Measurements from ENCODE around the gene STOML1.

STOML1 gene

GRCh38 chr15:73937726-73938125, 54.4 kb downstream of the STOML1 start:
- Histone ChIP-seq H3K79me2 (ENCODE audit: low read length) (no peaks in the 10 kb centered on the region), H3K4me1 (ENCODE audit: low read length) (no peaks in the 10 kb centered on the region), H3K9ac (ENCODE audit: low read length) (no peak overlapping the region), H3K27ac (ENCODE audit: low read length) (no peak overlapping the region), H4K20me1 (ENCODE audit: insufficient read depth, low read length) (no peaks in the 10 kb centered on the region), H3K36me3 (replicated peaks; ENCODE audit: low read depth, low read length) (no peaks in the 10 kb centered on the region), H2AFZ (ENCODE audit: low read depth, low read length) (no peak overlapping the region), H3K4me3 (ENCODE audit: low read length) (no peak overlapping the region), H3K9me3 (ENCODE audit: insufficient read depth, low read length) (no peaks in the 10 kb centered on the region), H3K27me3 (ENCODE audit: low read depth, low read length) (0 out of 2 replicates have a peak, but pooled peaks cover under 1% of the 10 kb centered on the region), H3K4me2 (ENCODE audit: low read length) (no peak overlapping the region)
- TF ChIP-seq CTCF (IDR thresholded peaks at IDR 0.05; ENCODE audit: low read depth, low read length) (no peak), EZH2phosphoT487 (IDR thresholded peaks at IDR 0.05; ENCODE audit: low read depth) (no peak)

- TF ChIP-seq CTCF (IDR thresholded peaks at IDR 0.05; ENCODE audit: low read depth, low read length) = no peak
- TF ChIP-seq EZH2phosphoT487 (IDR thresholded peaks at IDR 0.05; ENCODE audit: low read depth) = no peak
- Histone ChIP-seq H3K27me3 (ENCODE audit: low read depth, low read length) (no peaks in the 10 kb centered on the region), H3K36me3 (replicated peaks; ENCODE audit: low read depth, low read length) (no peaks in the 10 kb centered on the region), H2AFZ (ENCODE audit: low read depth, low read length) (no peak overlapping the region), H3K4me1 (ENCODE audit: low read length) (no peaks in the 10 kb centered on the region), H3K4me2 (ENCODE audit: low read length) (no peak overlapping the region), H3K9me3 (ENCODE audit: insufficient read depth, low read length) (no peaks in the 10 kb centered on the region), H3K79me2 (ENCODE audit: low read length) (no peaks in the 10 kb centered on the region), H4K20me1 (ENCODE audit: insufficient read depth, low read length) (no peaks in the 10 kb centered on the region), H3K27ac (ENCODE audit: low read length) (no peak overlapping the region), H3K9ac (ENCODE audit: low read length) (no peak overlapping the region), H3K4me3 (ENCODE audit: low read length) (no peak overlapping the region)
These were observed 54.8 kb downstream of the STOML1 start for GRCh38 chr15:73937296-73937695.

GRCh38 chr15:73936588-73937290, 55.4 kb downstream of the STOML1 start:
- Histone ChIP-seq H3K79me2 (ENCODE audit: low read length) (no peaks in the 10 kb centered on the region), H2AFZ (ENCODE audit: low read depth, low read length) (no peak overlapping the region), H3K9me3 (ENCODE audit: insufficient read depth, low read length) (no peaks in the 10 kb centered on the region), H3K4me1 (ENCODE audit: low read length) (no peaks in the 10 kb centered on the region), H3K27ac (ENCODE audit: low read length) (no peak overlapping the region), H3K4me3 (ENCODE audit: low read length) (no peak overlapping the region), H3K27me3 (ENCODE audit: low read depth, low read length) (no peaks in the 10 kb centered on the region), H4K20me1 (ENCODE audit: insufficient read depth, low read length) (no peaks in the 10 kb centered on the region), H3K36me3 (replicated peaks; ENCODE audit: low read depth, low read length) (no peaks in the 10 kb centered on the region), H3K9ac (ENCODE audit: low read length) (no peak overlapping the region), H3K4me2 (ENCODE audit: low read length) (no peak overlapping the region)
- TF ChIP-seq EZH2phosphoT487 (IDR thresholded peaks at IDR 0.05; ENCODE audit: low read depth) (no peak), CTCF (IDR thresholded peaks at IDR 0.05; ENCODE audit: low read depth, low read length) (no peak)

GRCh38 chr15:73936181-73936580, 55.9 kb downstream of the STOML1 start:
- Histone ChIP-seq H4K20me1 (ENCODE audit: insufficient read depth, low read length) (no peaks in the 10 kb centered on the region), H3K4me2 (ENCODE audit: low read length) (no peak overlapping the region), H3K27me3 (ENCODE audit: low read depth, low read length) (no peaks in the 10 kb centered on the region), H3K9ac (ENCODE audit: low read length) (no peak overlapping the region), H3K27ac (ENCODE audit: low read length) (no peak overlapping the region), H3K4me3 (ENCODE audit: low read length) (no peak overlapping the region), H3K36me3 (replicated peaks; ENCODE audit: low read depth, low read length) (no peaks in the 10 kb centered on the region), H3K9me3 (ENCODE audit: insufficient read depth, low read length) (no peaks in the 10 kb centered on the region), H3K4me1 (ENCODE audit: low read length) (no peaks in the 10 kb centered on the region), H2AFZ (ENCODE audit: low read depth, low read length) (no peak overlapping the region), H3K79me2 (ENCODE audit: low read length) (no peaks in the 10 kb centered on the region)
- no peak for TF ChIP-seq CTCF (IDR thresholded peaks at IDR 0.05; ENCODE audit: low read depth, low read length)
- TF ChIP-seq EZH2phosphoT487 (IDR thresholded peaks at IDR 0.05; ENCODE audit: low read depth) = no peak

Measured in OCI-LY3 (cell line).